NCI-H460 (cell line): ENCODE results near the gene C5AR1. TPM values are rescaled to one million over a fixed set of nuclear protein-coding genes. Genes with fewer than 3 reads are reported as not detected.
A peak's percentile ranks its signal among the peaks of the same experiment; 100 is the strongest.
"Not testable (repeated sequence)": the region's sequence is repeated elsewhere in the genome, so short reads cannot be mapped to it uniquely, and the experiment has no call there.

Source experiments
- DNase-seq: peaks from one replicate; pipeline ENCODE4 v3.0.0-alpha.2; 2016; ENCODE audit warnings: low read depth; ENCODE audit errors: extremely low read depth
- polyA plus RNA-seq: library from polyadenylated mRNA; depleted of rRNA; stranded (reverse); fragments of >200 nt; gene quantifications from 2 replicates; pipeline ENCODE4 v1.2.3, GENCODE V29; 2014; cell fraction: nucleus; rRNA removed
- total RNA-seq: library from RNA; depleted of rRNA; stranded (reverse); fragments of >200 nt; shearing (Covaris generic); gene quantifications from 2 replicates; pipeline ENCODE4 v1.2.3, GENCODE V29; 2014; rRNA removed

C5AR1 gene
- 7.1 and 8.0 TPM in 2 replicates for total RNA-seq
- 4.3 and 5.4 TPM in 2 replicates for polyA plus RNA-seq

- DNase-seq = no peak
Measured at GRCh38 chr19:47309608-47310007, at the start of gene C5AR1. Gene C5AR1 (plus strand): TSS chr19:47309861. CDS start chr19:47309896, 35 bp downstream.

- no peak for DNase-seq
Measured at GRCh38 chr19:47260476-47260875, 49.2 kb upstream of the C5AR1 start.

DNA sequence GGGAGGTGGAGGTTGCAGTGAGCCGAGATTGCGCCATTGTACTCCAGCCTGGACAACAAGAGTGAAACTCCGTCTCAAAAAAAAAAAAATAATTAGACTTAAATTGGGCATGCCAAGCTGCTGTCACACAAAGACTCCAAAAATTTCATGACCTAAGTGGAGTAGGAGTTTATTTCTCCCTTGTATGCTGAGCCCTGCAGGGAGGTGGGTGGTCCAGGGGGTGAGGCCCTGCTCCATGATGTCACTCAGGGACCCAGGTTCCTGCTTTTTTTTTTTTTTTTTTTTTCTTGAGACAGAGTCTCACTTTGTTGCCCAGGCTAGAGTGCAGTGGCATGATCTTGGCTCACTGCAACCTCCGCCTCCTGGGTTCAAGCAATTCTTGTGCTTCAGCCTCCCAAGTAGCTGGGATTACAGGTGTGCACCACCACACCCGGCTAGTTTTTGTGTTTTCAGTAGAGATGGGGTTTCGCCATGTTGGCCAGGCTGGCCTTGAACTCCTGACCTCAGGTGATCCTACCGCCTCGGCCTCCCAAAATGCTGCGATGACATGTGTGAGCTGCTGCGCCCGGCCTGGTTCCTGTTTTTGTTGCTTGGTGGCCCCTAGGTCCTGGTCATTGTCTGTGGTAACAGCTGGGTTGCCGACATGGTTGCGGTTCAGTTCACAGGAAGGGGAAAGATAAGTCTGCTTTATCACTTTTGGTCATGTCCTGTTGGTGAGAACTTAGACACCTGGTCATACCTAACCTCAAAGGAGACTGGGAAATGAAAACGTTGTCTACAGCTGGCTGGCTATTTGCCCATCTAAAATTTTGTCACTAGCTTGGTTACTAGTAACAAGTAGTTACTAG is 47.5 kb upstream of the C5AR1 start:
- not testable (repeated sequence) for DNase-seq

DNA sequence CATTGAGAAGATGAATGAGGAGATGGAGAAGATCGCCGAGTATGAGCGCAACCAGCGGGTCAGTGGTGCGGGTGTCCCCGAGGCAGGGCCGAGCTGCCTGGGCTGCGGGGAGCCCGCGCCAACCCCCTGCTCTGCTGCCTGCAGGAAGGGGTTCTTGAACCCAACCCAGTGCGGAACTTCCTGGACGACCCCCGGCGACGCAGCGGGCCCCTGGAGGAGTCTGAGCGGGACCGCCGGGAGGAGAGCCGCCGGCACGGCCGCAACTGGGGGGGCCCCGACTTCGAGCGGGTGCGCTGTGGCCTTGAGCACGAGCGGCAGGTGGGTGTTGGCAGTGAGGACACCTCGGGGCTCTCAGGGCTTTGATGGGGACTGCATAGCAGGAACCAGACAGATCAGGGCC is 45.0 kb upstream of the C5AR1 start:
- no peak for DNase-seq

DNA sequence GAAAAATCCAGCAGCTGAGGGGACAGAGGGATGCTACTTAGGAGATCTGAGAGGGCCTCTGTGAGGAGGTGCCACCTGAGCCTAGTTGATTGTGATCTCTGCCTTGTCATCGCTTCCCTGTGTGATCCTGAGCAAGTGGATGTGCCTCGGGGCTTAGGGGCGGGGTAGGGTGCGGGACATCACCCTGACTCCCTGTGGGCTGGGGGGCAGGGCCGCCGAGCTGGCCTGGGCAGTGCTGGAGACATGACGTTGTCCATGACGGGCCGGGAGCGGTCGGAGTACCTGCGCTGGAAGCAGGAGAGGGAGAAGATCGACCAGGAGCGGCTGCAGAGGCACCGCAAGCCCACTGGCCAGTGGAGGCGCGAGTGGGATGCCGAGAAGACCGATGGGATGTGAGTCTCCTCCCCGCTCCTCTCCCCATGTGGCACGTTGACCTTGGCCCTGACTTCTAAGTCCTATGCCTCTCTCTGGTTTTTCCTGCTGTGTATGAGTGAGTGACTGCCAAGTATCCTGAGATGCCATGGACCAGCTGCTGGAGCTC is 43.2 kb upstream of the C5AR1 start:
- DNase-seq = no peak

DNA sequence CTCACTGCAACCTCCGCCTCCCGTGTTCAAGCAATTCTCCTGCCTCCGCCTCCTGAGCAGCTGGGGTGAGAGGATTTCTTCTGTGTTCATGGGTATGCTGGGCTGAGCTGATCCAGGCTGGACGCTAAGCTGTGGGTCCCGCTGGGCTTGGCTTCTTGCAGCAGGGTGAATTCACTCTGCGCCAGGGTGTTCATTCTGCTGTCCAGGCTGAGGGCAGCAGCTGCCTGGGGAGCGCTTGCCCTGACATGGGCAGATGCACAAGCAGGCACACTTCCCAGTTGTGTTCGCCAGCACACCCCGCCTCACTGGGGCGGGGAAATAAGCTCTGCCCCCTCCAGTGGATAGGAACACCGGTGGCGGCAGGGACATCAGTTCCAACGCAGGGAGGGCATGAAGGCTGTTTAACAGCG is 42.3 kb upstream of the C5AR1 start:
- DNase-seq = no peak

- no peak for DNase-seq
Measured at GRCh38 chr19:47268028-47268427, 41.6 kb upstream of the C5AR1 start.

DNA sequence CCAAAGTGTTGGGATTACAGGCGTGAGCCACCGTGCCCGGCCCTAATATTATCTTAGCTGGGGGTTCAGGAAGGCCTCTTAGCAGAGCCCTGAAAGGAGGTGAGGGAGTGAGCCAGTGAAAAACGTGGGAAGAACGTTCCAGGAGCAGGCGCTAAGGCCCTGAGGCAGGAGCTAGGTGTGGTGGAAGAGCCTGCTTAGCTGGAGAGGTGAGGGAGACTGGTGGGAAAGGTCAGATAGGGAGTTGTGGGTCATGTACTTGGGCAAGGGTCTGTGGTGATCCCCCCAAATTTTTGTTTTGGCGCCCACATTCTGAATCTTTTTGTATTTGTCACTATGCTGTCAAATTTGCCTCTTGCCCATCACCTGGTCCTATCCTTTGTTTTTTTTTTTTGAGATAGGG is 40.1 kb upstream of the C5AR1 start:
- DNase-seq = no peak

DNA sequence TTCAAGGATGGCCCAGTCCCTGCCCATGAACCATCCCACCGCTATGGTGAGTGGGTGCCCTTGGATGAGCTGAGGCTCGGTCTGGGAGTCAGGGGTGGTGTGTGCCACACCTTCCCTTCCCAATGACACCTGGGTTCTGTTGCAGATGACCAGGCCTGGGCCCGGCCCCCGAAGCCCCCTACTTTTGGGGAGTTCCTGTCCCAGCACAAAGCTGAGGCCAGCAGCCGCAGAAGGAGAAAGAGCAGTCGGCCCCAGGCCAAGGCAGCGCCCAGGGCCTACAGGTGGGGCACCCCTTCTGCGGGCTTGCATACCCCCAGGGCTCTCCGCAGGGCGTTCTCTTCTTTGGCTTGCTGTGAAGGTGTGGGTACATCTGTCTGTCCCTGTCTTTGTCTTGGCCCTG is 39.3 kb upstream of the C5AR1 start:
- DNase-seq = no peak

GRCh38 chr19:47271949-47272348 is 37.7 kb upstream of the C5AR1 start:
- no peak for DNase-seq

DNA sequence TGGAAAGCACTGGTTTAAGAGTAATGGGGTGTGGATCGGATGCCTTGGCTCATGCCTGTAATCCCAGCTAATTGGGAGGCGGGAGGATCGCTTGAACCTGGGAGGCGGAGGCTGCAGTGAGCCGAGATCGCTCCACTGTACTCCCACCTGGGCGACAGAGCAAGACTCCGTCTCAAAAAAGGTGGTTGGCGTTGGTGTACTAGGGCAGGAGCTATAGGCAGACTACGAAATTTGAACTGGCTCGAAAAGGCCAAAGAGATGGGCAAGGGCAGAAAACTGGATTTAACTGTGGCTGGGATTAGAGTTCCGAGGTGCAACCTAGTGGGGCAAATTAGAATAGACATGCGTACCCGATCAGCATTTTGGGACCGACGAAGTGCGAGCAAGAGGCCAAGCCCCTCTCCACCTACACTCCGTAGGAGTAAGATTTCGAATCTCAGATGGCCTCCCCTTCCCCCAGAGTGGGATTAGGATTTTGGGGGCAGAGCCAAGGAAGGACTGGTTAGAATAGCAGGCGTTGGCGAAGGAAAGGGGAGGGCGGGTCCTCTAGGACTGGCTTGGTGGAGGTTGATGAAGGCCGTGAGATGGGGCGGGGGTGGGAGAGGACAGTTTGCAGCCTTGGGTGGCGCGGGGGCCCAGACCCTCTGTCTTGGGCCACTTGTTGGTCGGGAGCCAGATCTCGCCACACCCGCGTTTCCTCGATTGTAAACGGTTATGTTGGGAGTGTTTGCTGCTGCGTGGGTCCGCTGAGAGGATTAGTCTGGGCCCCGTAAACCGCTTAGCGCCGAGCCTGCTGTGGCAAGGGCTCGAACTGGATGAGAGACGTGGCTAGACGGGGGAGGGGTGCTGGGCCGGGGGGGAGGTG is 37.0 kb upstream of the C5AR1 start:
- no peak for DNase-seq

DNA sequence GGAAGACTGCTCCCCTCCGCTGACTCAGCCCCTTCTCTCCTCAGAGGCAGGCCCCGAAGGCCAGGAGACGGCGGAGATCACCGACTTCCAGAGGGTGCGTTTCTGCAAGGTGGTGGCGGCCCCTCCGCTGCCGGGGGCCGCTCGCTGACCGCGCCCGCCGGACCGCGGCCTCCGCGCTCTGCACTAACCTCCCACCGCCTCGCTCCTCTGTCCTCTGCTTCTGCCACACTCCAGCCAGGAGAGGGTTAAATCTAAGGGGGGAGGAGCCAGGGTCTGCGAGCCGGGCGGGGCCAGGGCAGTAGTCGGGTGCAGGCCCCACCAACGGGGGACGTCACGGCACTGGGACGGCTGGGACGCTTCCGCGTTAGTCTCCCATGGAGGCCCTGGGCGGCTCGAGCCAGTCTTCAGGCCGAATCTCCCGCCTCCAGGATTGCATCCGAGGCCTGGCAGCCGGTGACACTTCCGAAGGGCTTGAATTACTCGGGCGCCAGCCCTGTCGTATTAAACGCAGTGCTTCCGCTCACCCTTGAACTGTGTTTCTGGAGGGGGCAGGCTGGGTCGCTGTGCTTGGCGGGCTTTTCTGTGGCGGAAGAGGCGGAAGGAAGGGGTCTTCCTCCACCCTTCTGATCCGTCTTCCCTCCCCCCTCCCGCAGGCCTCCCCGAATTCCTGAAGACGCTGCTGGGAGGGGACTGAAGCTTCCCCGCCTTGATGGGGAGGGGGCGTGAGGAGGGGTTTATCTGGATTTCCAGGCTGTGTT is 36.2 kb upstream of the C5AR1 start:
- peak; percentile 77 for DNase-seq

- DNase-seq = peak; percentile 85
Measured at GRCh38 chr19:47274071-47274890, 35.4 kb upstream of the C5AR1 start, which contains the start of gene INAFM1. Gene INAFM1 (plus strand): TSS chr19:47274885. CDS start chr19:47274920, 35 bp downstream.

GRCh38 chr19:47274891-47275761 is 34.5 kb upstream of the C5AR1 start:
- DNase-seq = no peak

GRCh38 chr19:47275791-47276461 is 33.7 kb upstream of the C5AR1 start:
- DNase-seq = no peak

DNA sequence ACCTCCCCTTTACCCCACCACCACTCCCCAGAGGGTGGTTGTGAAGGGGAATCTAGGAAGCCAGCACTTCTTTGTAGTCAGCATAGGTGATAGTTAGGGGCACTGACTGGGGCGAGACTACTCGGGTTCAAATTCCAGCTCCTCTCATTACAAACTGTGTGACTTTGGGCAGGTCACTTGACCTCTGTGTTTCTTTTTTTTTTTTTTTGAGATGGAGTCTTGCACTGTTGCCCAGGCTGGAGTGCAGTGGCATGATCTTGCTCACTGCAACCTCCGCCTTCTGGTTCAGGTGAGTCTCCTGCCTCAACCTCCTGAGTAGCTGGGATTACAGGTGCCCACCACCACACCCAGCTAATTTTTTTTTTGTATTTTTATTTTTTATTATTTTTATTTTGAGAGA is 33.1 kb upstream of the C5AR1 start:
- DNase-seq = not testable (repeated sequence)

DNA sequence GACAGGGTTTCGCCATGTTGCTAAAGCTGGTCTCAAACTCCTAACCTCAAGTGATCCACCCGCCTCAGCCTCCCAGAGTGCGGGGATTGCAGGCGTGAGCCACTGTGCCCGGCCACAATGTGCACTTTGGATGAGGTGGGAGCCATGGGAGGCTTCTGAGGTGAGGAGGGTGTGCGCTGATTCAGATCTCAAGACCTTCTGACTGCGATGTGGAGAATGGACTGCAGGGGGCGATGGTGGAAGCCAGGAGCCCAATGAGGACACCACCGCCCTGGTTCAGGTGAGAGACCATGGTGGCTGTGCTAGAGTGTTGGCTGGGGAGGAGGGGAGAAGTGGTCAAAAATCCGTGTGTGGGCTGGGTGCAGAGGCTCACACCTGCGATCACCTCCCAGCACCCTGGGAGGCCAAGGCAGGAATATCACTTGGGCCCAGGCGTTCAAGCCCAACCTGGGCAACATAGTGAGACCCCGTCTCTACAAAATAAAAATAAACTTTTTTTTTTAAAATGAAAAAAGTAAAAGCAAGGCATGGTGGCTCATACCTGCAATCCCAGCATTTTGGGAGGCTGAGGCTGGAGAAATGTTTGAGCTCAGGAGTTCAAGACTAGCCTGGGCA is 29.4 kb upstream of the C5AR1 start:
- peak; percentile 27 for DNase-seq
